C4-2B (cell line): Measurements from ENCODE around the gene VOPP1.

Experiments
- H3K27ac ChIP-seq: fragments of 450-650 bp; 2 replicates; pipeline ENCODE4 v1.5.1; 2017
- CTCF ChIP-seq: fragments of 450-650 bp; conservative IDR thresholded peaks from 2 replicates; pipeline ENCODE4 v1.5.1; 2017; ENCODE audit warnings: mild to moderate bottlenecking
- ZFX ChIP-seq: fragments of 450-650 bp; IDR thresholded peaks from 2 replicates; pipeline ENCODE4 v1.6.1; 2017

Gene VOPP1

GRCh38 chr7:55502124-55502857, 70.0 kb downstream of the VOPP1 start:
- no peak for TF ChIP-seq CTCF
- TF ChIP-seq ZFX, result no peak
- no peak overlapping the region for H3K27ac ChIP-seq

- H3K27ac ChIP-seq, result no peak overlapping the region
- TF ChIP-seq ZFX (no peak), CTCF (no peak)
Observed at GRCh38 chr7:55501611-55502010, 70.7 kb downstream of the VOPP1 start.

GRCh38 chr7:55500117-55500756, 72.1 kb downstream of the VOPP1 start:
- no peak overlapping the region for H3K27ac ChIP-seq
- no peak for TF ChIP-seq CTCF
- no peak for TF ChIP-seq ZFX

- TF ChIP-seq CTCF, result no peak
- no peak for TF ChIP-seq ZFX
- H3K27ac ChIP-seq, result no peak overlapping the region
Observed at GRCh38 chr7:55499591-55499990, 72.7 kb downstream of the VOPP1 start.

- TF ChIP-seq ZFX, result no peak
- TF ChIP-seq CTCF, result no peak
- no peak overlapping the region for H3K27ac ChIP-seq
Observed at GRCh38 chr7:55498770-55499169, 73.5 kb downstream of the VOPP1 start.

- no peak for TF ChIP-seq ZFX
- no peak for TF ChIP-seq CTCF
- no peak overlapping the region for H3K27ac ChIP-seq
Observed at GRCh38 chr7:55498142-55498541, 74.2 kb downstream of the VOPP1 start.

- no peak overlapping the region for H3K27ac ChIP-seq
Observed at GRCh38 chr7:55497521-55497920, 74.8 kb downstream of the VOPP1 start.

More at GRCh38 chr7:55497521-55497920, 74.8 kb downstream of the VOPP1 start:
- TF ChIP-seq ZFX, result no peak
- no peak for TF ChIP-seq CTCF
